ENCODE data around the gene NUDT14.

- TF ChIP-seq POLR2A (IDR thresholded peaks at IDR 0.05) (no peak), CTCF (IDR thresholded peaks at IDR 0.05) (no peak)
Measured at GRCh38 chr14:105132921-105133654, 48.0 kb downstream of the NUDT14 start.
